ENCODE measurements around the gene SPPL3. TPM values are rescaled to one million over a fixed set of nuclear protein-coding genes. Genes with fewer than 3 reads are reported as not detected.

Gene SPPL3
- total RNA-seq, 1 experiment from 2014 or later, result 18.8 TPM

DNA sequence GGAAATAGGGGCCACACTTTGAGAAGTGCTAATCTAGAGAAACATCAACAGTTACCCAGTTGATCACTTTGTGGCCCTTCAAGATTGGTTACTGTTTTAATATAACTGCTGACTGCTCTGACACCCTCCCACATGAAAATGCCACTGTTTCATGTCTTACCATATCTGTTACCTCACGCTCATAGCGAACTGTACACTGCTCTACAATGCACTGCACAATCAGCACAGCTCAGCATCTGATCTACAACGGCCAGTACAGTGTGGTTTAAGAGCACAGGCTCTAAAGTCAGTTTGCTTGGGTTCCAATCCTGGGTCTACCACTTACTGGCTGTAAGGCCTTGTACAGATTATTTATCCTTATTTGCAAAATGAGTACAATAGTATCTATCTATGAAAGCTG lies 39.1 kb downstream of the SPPL3 start:
- DNase-seq (no peak), ATAC-seq (no peak)
- no peaks in the 10 kb centered on the region for H3K9me3 ChIP-seq (ENCODE audit: low read length)
- no peak overlapping the region for H2AFZ ChIP-seq (ENCODE audit: low read length)
- no peaks in the 10 kb centered on the region for H3K36me3 ChIP-seq (ENCODE audit: low read depth, low read length)
- POLR2A ChIA-PET (ENCODE audit: unreplicated experiment), result no interaction called here
- no peaks in the 10 kb centered on the region for H3F3A ChIP-seq (ENCODE audit: low read length, unreplicated experiment)
- peaks cover 53% of the 10 kb centered on the region for H3K79me2 ChIP-seq (ENCODE audit: low read length)
- no peaks in the 10 kb centered on the region; the same call in 1 of the 2 replicates for H4K20me1 ChIP-seq (ENCODE audit: low read length)
- CTCF ChIA-PET, result no interaction called here
- intact Hi-C loops (cut with micrococcal nuclease), result no loop called here
- H3K27me3 ChIP-seq (ENCODE audit: low read length), result no peaks in the 10 kb centered on the region
- H3K9ac ChIP-seq (ENCODE audit: low read length), result no peak overlapping the region
- H3K4me1 ChIP-seq (ENCODE audit: insufficient read depth, low read length), result peaks cover 8% of the 10 kb centered on the region
- no peak overlapping the region for H3K4me2 ChIP-seq (ENCODE audit: low read length)
- TF ChIP-seq EZH2 (IDR thresholded peaks at IDR 0.05; ENCODE audit: low read length, unreplicated experiment) (no peak), EZH2phosphoT487 (IDR thresholded peaks at IDR 0.05; ENCODE audit: borderline replicate concordance, low read length) (no peak)
- TF ChIP-seq, protein P1, sequence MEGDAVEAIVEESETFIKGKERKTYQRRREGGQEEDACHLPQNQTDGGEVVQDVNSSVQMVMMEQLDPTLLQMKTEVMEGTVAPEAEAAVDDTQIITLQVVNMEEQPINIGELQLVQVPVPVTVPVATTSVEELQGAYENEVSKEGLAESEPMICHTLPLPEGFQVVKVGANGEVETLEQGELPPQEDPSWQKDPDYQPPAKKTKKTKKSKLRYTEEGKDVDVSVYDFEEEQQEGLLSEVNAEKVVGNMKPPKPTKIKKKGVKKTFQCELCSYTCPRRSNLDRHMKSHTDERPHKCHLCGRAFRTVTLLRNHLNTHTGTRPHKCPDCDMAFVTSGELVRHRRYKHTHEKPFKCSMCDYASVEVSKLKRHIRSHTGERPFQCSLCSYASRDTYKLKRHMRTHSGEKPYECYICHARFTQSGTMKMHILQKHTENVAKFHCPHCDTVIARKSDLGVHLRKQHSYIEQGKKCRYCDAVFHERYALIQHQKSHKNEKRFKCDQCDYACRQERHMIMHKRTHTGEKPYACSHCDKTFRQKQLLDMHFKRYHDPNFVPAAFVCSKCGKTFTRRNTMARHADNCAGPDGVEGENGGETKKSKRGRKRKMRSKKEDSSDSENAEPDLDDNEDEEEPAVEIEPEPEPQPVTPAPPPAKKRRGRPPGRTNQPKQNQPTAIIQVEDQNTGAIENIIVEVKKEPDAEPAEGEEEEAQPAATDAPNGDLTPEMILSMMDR (conservative IDR thresholded peaks at IDR 0.05; ENCODE audit: low read depth, low read length), result no peak
- no peaks in the 10 kb centered on the region for H3K9me2 ChIP-seq (replicated peaks; ENCODE audit: low read length)
- no peak overlapping the region for H3K27ac ChIP-seq (ENCODE audit: low read length)
- no TSS peak for BruUV-seq (replicated peaks)
- no peak overlapping the region for H3K4me3 ChIP-seq (ENCODE audit: low read length)

DNA sequence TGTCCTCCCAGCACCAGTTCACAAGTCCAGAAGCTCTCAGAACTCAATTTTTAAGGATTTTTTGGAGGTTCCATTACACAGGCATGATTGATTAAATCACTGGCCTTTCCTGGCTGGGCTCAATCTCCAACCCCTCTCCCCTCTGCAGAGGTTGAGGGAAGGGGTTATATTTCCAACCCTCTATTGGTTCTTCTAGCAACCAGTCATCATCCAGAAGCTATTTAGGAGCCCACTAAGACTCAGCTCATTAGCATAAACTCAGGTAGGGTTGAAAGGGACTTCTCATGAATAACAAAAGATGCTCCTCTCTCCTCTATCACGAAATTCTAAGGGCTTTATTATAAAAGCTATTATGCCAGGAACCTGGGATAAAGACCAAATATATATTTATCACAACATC lies 41.5 kb downstream of the SPPL3 start:
- no peaks in the 10 kb centered on the region; the same call in 1 of the 2 replicates for H4K20me1 ChIP-seq (ENCODE audit: low read length)
- H3K4me2 ChIP-seq (ENCODE audit: low read length), result no peak overlapping the region
- TF ChIP-seq EZH2phosphoT487 (IDR thresholded peaks at IDR 0.05; ENCODE audit: borderline replicate concordance, low read length) (no peak), EZH2 (IDR thresholded peaks at IDR 0.05; ENCODE audit: low read length, unreplicated experiment) (no peak)
- TF ChIP-seq, protein P1 (conservative IDR thresholded peaks at IDR 0.05; ENCODE audit: low read depth, low read length), result no peak
- H3K9me3 ChIP-seq (ENCODE audit: low read length), result peaks cover 11% of the 10 kb centered on the region; the same call in 1 of the 2 replicates
- DNase-seq, result no peak
- peaks cover 12% of the 10 kb centered on the region for H3K36me3 ChIP-seq (ENCODE audit: low read depth, low read length)
- no peak overlapping the region for H3K4me3 ChIP-seq (ENCODE audit: low read length)
- ChIA-PET POLR2A (ENCODE audit: unreplicated experiment) (no interaction called here), CTCF (no interaction called here)
- H3K9me2 ChIP-seq (replicated peaks; ENCODE audit: low read length), result no peaks in the 10 kb centered on the region
- intact Hi-C loops (cut with micrococcal nuclease), result no loop called here
- BruUV-seq (replicated peaks), result no TSS peak
- no peak overlapping the region for H2AFZ ChIP-seq (ENCODE audit: low read length)
- no peaks in the 10 kb centered on the region for H3K27me3 ChIP-seq (ENCODE audit: low read length)
- peaks cover 56% of the 10 kb centered on the region for H3K79me2 ChIP-seq (ENCODE audit: low read length)
- H3K9ac ChIP-seq (ENCODE audit: low read length), result no peak overlapping the region
- H3K4me1 ChIP-seq (ENCODE audit: insufficient read depth, low read length), result peaks cover 11% of the 10 kb centered on the region
- H3K27ac ChIP-seq (ENCODE audit: low read length), result no peak overlapping the region
- no peak for ATAC-seq
- H3F3A ChIP-seq (ENCODE audit: low read length, unreplicated experiment), result no peaks in the 10 kb centered on the region

DNA sequence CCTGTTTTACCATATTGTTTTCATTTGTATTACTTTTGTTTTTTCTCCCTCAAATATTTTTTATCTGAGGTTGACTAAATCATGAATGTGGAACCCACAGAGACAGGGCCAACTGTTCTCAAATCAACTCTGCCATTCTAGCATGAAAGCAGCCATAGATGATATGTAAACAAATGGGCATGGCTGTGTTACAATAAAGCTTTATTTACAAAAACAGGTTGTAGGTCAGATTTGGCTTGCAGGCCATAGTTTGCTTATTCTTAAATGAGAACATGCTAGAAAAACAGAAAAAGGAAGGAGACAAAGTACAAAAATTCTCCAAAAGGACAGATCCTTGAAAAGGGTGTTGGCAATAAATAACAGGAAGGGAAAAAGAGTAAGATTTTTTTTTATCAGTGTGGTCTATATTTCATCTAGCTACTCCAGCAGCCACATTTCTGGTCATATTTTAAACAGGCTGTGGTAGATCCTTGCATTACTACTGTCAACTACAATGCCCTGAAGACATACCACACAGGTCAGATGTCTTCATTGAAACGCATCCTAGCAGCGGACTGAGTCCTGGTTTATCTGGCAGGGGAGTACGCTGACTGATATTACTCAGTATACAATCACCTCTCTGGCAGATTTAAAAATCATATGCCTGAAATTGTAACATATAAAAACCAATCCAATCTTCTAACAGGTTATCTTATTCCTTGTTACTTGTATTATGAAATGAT lies 42.9 kb downstream of the SPPL3 start:
- Histone ChIP-seq H3K9me2 (replicated peaks; ENCODE audit: low read length) (no peaks in the 10 kb centered on the region), H2AFZ (ENCODE audit: low read length) (no peak overlapping the region), H3K27me3 (ENCODE audit: low read length) (no peaks in the 10 kb centered on the region), H3K4me1 (ENCODE audit: insufficient read depth, low read length) (peaks cover 11% of the 10 kb centered on the region), H3K79me2 (ENCODE audit: low read length) (peaks cover 53% of the 10 kb centered on the region), H4K20me1 (ENCODE audit: low read length) (no peaks in the 10 kb centered on the region; the same call in 1 of the 2 replicates), H3K4me3 (ENCODE audit: low read length) (no peak overlapping the region), H3K9me3 (ENCODE audit: low read length) (peaks cover 11% of the 10 kb centered on the region; the same call in 1 of the 2 replicates), H3K9ac (ENCODE audit: low read length) (no peak overlapping the region), H3F3A (ENCODE audit: low read length, unreplicated experiment) (no peaks in the 10 kb centered on the region), H3K4me2 (ENCODE audit: low read length) (no peak overlapping the region), H3K27ac (ENCODE audit: low read length) (no peak overlapping the region), H3K36me3 (ENCODE audit: low read depth, low read length) (peaks cover 12% of the 10 kb centered on the region)
- ChIA-PET POLR2A (ENCODE audit: unreplicated experiment) (no interaction called here), CTCF (no interaction called here)
- peak; percentile 63 for DNase-seq
- ATAC-seq, result no peak
- intact Hi-C loops (cut with micrococcal nuclease), result no loop called here
- BruUV-seq (replicated peaks), result no TSS peak
- TF ChIP-seq EZH2 (IDR thresholded peaks at IDR 0.05; ENCODE audit: low read length, unreplicated experiment) (no peak), EZH2phosphoT487 (IDR thresholded peaks at IDR 0.05; ENCODE audit: borderline replicate concordance, low read length) (no peak)
- TF ChIP-seq, protein P1 (conservative IDR thresholded peaks at IDR 0.05; ENCODE audit: low read depth, low read length), result no peak

Measured in PC-3 (cell line).